Stimulated activated CD8-positive, alpha-beta memory T cell treated with anti-CD3 and anti-CD28 coated beads, Interleukin-4, amount 100 ng/mL, for 24 hours (primary cell): Measurements from ENCODE around the gene IFT81.
A peak's percentile ranks its signal among the peaks of the same experiment; 100 is the strongest.
"Not testable (repeated sequence)": the region's sequence is repeated elsewhere in the genome, so short reads cannot be mapped to it uniquely, and the experiment has no call there.

Experiments
- DNase-seq: peaks from one replicate; pipeline ENCODE4 v3.0.0-alpha.2; 2020; ENCODE audit warnings: low read depth

Gene IFT81, protein sequence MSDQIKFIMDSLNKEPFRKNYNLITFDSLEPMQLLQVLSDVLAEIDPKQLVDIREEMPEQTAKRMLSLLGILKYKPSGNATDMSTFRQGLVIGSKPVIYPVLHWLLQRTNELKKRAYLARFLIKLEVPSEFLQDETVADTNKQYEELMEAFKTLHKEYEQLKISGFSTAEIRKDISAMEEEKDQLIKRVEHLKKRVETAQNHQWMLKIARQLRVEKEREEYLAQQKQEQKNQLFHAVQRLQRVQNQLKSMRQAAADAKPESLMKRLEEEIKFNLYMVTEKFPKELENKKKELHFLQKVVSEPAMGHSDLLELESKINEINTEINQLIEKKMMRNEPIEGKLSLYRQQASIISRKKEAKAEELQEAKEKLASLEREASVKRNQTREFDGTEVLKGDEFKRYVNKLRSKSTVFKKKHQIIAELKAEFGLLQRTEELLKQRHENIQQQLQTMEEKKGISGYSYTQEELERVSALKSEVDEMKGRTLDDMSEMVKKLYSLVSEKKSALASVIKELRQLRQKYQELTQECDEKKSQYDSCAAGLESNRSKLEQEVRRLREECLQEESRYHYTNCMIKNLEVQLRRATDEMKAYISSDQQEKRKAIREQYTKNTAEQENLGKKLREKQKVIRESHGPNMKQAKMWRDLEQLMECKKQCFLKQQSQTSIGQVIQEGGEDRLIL

GRCh38 chr12:110124269-110124995 lies at the start of gene IFT81:
Gene IFT81 (plus strand): TSS chr12:110124357. CDS start chr12:110127381, 3,024 bp downstream.
- peak; percentile 94 for DNase-seq

- no peak for DNase-seq
Measured at GRCh38 chr12:110075880-110076279, 48.3 kb upstream of the IFT81 start.

DNA sequence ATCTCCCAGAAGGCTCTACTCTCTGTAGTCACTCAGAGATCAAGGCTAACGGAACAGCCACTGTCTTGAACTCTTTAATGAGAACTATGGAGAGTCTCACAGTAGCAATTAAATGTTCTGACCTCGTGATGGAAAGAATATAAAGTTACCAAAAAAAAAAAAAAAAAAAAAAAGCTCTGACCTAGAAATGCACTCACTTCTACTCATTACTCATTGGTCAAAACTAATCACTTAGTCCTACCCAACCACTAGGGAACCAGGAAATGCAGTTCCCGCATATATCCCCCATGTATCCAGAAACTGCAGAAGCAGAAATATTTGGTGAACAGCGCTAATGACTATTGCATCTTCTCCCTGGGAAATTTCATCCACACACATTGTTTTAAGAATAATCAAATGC lies 46.4 kb upstream of the IFT81 start:
- no peak for DNase-seq

DNA sequence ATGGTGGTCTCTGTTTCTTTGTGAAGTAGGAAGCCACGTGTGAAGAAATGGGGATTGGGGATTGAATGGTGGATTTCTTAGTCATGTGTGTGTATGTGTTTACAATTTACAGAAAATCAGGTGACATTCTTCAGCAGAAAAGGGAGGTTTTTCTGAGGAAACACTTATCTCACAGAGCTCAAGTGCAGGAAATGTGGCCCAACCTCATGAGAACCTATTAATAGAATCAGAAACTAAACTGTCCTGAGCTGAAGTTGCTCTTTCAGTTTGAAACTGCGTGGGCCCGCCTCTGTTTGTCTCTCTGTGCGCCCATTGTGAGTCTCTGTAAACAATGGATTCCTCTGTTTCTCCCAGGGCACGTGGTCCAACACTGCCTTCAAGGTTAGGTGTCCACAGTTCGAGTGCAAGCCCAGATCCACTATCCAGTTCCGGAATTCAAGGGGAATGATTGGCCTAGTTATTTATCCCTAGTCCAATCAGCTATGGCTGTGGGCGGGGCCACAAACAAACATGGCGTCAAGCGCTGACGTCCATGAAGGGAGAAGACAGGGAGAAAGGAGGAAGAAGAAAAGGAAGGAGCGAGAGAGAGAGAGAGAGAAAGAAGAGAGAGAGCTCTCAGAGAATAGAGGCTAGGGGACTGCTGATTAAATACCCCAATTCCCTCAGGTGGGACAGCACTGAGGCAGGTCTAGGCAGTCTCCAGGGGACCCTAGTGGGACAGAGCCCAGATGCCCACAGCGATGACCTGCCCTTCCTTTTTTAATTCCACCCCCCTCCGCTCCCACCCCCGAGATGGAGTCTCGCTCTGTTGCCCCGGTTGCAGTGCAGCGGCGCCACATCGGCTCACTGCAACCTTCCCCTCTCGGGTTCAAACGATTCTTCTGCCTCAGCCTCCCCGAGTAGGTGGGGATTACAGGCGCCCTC lies 44.4 kb upstream of the IFT81 start:
- peak; percentile 55 for DNase-seq

- no peak for DNase-seq
Measured at GRCh38 chr12:110080410-110080809, 43.7 kb upstream of the IFT81 start.

DNA sequence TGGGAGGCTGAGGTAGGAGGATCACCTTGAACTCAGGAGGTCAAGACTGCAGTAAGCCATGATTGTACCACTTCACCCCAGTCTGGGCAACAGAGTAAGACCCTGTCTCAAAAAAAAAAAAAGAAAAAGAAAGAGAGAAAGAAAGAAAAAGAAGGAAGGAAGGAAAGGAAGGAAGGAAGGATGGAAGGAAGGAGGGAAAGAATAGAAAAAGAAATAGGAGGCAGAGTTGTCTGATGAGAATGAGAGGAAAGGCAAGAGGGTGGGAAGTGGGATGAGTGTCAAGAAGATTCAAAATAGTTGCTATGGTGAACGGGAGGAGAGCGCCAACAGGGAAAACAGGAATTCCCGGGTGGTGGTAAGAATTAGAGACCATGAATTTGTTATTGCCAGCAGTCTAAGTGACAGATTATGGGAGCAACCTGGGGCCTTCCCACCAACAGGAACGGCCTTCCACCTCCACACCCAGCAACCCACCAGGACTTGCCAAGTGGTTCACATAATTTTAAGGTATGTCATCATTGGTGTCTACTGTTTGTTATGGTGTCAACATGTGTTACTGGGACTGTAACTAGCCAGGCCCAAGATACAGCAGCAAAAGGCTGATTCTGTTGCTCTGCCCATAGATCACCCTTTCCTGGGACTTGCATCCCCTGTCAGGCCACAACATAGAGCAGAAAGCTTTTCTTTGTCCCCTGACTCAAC lies 39.7 kb upstream of the IFT81 start:
- DNase-seq, result no peak

DNA sequence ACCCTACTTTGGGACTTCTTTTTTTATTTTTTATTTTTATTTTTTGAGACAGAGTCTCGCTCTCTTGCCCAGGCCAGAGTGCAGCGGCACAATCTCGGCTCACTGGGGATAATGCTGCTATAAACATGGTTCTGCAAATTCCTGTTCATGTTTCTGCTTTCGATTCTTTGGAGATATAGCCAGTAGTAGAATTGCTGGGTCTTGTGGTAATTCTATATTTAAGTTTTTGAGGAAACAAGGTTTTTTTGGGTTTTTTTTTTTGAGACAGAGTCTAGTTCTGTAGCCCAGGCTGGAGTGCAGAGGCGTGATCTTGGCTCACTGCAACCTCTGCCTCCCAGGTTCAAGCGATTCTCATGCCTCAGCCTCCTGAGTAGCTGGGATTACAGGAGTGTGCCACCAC lies 35.9 kb upstream of the IFT81 start:
- not testable (repeated sequence) for DNase-seq

- DNase-seq, result no peak
Measured at GRCh38 chr12:110088936-110089335, 35.2 kb upstream of the IFT81 start.

GRCh38 chr12:110090266-110091135 lies 33.7 kb upstream of the IFT81 start:
- no peak for DNase-seq

- no peak for DNase-seq
Measured at GRCh38 chr12:110091136-110091711, 32.9 kb upstream of the IFT81 start.

DNA sequence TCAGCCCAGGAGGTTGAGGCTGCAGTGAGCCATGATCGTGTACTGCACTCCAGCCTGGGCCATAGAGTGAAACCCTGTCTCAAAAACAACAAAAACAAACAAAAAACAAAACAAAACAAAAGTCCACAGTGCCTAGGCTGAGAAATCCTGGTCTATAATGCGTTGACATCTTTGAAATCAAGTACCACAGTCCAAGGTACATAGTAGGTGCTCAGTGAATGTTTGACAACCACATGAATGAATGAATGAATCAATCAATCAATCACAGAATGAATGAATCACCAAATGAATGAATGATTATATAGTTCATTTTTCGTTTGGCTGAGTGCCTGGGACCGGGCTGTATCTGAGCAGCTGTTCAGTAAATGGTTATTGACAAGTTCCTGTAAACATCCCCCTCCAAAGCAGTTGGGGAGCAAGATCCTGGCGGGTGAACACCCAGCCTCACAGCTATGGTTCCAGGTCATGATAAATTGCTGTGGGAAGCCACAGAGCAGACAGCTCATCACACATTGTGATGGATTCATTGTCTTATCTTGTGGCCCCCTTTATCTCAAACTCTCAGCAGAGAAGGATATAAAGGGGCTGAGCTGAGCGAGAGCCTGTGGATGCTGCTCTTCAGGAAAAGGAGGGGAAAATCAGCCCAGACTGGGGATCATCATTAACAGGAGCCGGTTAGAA lies 30.4 kb upstream of the IFT81 start:
- no peak for DNase-seq

DNA sequence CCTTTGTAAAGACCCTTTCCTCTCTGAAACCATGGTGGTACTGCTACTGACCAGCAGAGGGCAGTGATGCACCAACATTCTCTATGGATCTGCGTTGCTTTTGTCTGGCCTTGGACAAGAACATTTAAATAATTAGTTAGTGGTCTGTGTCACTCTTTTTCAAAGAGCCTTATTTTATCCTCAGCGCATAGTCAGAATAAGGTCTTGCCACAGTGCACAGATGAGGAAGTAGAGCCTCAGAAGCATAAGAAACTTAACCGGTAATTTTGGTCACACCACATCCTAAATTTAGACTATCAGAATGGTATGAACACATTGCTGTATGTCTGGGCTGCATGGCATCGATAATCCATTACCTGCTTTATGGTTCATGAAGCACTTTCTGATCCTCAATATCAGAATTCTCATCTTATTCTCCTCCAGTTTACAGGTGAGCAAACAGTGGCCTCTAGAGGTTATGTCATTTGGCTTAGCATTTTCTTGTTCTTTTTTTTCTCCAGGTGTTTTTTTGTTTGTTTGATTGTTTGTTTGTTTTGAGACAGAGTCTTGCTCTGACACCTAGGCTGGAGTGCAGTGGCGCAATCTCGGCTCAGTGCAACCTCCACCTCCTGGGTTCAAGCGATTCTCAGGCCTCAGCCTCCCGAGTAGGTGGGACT lies 23.7 kb upstream of the IFT81 start:
- DNase-seq, result peak; percentile 33

DNA sequence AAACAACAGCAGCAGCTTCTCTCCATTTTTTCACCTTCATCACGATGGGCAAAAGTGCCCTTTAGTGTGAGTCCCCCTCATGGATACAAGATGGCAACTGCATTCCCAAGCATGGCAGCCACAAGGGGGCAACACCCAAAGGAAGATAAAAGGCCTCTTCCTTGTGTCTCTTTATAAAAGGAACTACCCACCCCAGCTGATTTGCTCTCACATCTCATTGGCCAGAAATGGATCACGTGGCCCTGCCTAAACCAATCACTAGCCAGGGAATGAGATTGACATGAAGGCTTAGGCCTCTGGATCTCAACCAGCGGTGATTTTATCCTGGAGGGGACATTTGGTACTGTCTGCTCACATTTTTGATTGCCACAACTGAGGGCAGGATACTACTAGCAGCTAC lies 21.9 kb upstream of the IFT81 start:
- peak; percentile 11 for DNase-seq

DNA sequence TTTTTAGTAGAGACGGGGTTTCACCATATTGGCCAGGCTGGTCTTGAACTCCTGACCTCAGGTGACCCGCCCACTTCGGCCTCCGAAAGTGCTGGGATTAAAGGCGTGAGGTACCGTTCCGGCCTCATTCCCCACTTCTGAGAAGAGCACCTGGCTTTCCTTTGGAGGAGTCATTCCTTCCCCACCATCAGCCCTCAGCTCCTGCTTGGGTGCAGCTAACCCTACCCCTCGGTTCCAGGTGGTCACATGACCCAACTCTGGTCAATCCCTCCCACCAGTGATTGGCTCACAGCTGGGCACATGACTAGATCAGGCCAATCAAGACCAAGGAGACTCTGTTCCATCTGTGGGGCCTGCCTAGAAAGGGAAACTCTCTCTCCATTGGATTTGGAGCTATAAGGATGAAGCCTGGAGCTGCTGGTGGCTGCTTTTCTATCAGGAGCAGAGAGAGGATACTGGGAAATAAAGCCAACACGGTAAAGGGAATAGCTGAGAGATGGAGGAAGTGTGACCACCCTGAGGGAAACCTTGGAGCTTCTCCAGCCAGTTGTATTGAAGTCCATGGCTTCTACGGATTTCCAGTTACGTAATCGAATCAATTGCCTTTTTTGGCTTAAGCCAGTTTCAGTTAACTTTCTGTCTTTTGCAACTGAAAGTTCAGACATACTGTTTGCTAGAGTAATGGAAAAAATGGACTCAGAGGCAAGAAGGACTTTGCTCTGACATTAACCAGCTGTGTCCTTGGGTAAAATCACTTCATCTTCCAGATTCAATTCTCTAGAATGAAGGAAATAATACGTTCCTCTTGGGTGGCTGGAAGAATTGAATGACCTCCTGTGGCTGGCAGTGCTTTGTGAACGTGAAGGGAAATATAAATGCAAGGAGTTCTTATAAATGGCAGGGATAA lies 19.7 kb upstream of the IFT81 start:
- DNase-seq, result no peak

GRCh38 chr12:110105159-110105558 lies 19.0 kb upstream of the IFT81 start:
- no peak for DNase-seq

GRCh38 chr12:110105986-110106385 lies 18.2 kb upstream of the IFT81 start:
- DNase-seq, result no peak
